Stimulated activated CD4-positive, alpha-beta T cell treated with anti-CD3 and anti-CD28 coated beads, Interleukin-15, amount 100 ng/mL, for 1 hour (primary cell): ENCODE measurements around the gene CLEC2L.
"Not testable (repeated sequence)": the region's sequence is repeated elsewhere in the genome, so short reads cannot be mapped to it uniquely, and the experiment has no call there.

Source experiments
- DNase-seq, 2 donors: peaks; one replicate each; pipeline ENCODE4 v3.0.0-alpha.2; 2020; ENCODE audit warnings: low read depth in 1 of 2, low spot score in 1 of 2

The CLEC2L gene

DNA sequence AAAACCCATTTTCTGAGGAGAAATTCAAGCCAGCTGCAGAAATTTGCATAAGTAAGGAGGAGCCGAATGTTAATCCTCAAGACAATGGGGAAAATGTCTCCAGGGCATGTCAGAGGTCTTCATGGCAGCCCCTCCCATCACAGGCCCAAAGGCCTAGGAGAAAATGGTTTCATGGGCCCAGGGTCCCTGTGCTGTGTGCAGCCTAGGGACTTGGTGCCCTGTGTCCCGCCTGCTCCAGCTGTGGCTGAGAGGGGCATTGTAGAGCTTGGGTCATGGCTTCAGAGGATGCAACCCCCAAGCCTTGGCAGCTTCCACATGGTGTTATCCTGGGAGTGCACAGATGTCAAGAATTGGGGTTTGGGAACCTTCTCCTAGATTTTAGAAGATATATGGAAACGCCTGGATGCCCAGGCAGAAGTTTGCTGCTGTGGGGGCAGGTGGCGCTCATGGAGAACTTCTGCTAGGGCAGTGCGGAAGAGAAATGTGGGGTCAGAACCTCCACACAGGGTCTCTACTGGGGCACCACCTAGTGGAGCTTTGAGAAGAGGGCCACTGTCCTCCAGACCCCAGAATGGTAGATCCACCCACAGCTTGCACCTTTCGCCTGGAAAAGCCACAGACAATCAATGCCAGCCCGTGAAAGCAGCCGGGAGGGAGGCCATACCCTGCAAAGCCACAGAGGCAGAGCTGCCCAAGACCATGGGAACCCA is 30.7 kb downstream of the CLEC2L start:
- not testable (repeated sequence) for DNase-seq

- DNase-seq = no peak
Measured at GRCh38 chr7:139557857-139558581, 34.5 kb downstream of the CLEC2L start.

DNA sequence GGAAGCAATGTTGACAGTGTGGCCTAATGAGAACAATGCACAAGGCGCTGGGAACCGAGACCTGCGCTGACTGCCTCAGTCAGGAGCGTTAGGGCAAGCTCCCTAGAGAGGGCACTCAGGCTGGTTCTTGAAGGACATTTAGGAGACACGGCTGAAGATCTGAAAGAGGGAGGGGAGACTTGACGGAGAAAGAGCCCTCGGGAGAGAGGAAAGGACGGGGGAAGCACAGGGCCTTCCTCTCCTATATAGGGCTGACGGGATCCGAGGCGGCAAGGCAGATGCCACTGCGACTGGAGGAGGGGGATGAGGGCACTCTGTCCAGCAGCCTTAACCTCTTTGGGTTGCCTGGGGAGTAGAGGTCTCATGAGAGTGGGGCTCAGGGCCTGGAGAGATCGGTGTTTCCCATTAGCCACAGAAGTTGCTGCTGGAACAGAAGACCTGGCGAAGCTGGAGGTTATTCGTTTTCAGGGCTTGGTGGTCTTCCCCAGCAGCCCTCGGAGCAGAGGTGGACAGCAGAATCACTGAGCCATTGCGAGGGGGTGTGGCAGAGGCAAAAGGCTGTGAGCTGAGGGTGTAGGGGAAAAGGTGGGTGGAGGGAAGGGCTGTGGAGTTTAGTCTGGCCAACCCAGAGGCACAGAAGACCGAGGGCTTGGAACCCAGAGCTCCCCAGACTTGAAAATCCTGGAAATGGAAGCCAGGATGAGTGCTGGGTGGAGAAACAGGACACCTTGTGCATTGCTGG is 36.0 kb downstream of the CLEC2L start:
- DNase-seq = no peak

DNA sequence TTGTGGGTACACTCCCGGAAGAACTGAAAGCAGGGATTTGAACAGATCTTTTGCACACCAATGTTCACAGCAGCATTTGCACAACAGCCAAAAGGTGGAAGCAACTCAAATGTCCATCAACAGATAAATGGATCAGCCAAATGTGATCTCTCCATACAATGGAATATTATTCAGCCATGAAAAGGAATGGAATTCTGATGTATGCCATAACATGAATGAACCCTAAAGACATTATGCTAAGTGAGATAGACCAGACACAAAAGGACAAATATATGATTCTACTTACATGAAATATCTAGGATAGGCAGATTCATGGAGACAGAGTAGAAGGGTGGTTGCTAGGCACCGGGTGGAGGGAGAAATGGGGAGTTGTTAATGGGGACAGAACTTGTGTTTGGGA is 36.7 kb downstream of the CLEC2L start:
- DNase-seq = no peak

- no peak for DNase-seq
Measured at GRCh38 chr7:139560678-139561077, 37.2 kb downstream of the CLEC2L start.

DNA sequence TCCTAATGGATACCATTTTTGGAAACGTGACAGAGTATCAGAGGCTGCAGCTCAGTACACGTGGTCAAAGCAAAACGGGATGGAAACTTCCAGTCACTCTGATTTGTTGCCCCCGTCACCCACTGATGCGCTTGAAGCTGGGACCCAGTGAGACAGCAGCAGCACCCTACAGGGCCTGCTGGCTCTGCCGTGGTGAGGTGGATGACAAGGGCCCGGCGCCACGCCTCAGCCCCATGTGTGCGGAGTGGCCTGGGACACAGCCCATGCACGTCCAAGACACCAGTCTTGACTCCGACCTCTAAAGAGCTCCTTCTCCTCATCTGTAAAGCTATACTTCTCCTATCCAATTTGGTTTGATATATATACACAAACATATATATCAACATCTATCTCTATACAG is 39.0 kb downstream of the CLEC2L start:
- DNase-seq = no peak

DNA sequence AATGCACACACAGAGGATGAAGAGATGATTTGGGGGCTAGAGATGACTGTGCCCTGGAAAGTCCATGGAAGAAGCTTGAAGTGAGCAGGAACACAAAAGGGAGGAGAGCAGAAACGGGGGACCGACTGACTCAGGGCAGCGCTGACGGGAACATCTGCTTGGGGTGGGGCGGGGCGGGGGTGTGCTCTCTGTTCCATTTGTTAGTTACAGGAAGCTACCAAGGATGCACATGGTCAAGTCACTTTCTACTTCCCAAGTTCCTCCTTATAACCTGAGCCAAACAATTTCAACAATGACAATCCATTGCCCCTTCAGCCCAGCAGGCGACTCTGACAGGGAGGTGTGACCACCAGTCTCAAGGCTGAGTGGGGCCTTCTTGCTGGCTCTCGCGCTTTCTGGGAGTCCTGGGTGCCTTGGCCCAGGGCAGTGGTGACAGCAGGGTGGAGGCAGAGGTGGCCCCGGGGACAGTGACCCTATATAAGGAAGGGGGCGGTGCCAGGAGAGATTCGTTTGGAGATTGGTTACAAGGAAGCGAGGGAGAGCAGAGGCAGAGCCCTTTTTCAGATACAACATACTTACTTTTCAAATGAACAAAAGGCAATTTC is 39.6 kb downstream of the CLEC2L start:
- DNase-seq = no peak

- no peak for DNase-seq
Measured at GRCh38 chr7:139563856-139564255, 40.4 kb downstream of the CLEC2L start.

DNA sequence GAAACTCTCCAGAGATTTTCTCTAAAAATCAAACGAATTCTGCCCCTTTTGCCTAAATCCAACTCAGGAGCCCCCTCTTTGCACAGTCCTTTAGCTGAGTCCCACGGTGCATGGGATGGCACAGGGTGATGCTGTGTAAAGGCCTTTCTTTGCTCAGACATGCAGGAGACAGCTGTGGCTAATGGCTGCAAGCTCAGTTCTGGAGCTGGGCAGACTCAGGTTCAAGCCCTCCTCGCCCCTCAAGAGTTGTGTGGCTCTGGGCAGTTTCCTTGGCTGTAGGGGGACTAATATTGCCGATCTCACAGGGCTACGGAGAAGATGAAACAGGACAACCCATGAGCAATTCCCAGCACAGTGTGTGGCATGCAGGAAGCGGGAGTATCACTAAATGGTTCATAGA is 42.6 kb downstream of the CLEC2L start:
- no peak for DNase-seq

DNA sequence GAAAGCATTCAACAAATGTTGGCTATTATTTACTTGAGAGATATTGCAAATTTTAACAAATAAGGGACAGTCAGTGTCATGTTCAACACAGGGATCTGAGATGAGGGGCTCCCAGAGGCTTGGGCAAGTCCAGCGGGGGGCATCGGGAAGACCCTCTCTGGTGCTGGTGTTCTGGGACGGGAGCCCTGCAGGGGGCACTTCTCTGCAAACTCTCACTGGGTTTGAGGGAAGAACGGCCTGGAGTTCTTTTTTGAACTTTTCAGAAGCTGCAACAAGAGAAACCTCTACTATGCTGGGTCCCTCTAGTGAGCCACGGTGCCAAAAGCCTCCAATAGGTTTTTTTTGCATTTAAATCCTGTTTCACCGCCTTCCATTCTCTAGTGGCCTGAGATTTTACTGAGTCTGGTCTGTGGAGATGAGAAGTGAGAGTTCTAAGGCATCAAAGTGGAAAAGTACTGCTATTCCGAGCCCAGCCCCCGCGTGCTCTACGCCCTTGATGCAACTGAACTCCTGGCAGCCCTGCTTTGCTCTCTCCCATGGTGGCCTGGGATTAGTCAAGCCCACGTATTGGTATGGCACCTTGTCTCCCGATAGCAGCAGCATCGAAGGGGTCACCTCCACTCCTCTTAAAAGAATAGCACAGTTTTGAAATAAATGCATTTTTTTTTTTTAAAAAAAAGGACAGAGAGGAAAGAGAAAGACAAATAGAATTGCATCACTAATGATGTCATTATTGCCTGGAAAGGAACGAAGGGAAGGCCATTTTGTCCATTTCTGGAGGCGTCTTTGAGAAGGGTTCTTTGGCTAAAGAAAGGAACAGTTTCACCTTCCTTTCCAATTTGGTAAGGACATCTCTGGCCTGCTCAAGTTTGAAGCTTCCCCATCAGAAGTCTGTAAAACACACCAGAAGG is 43.5 kb downstream of the CLEC2L start:
- no peak for DNase-seq

DNA sequence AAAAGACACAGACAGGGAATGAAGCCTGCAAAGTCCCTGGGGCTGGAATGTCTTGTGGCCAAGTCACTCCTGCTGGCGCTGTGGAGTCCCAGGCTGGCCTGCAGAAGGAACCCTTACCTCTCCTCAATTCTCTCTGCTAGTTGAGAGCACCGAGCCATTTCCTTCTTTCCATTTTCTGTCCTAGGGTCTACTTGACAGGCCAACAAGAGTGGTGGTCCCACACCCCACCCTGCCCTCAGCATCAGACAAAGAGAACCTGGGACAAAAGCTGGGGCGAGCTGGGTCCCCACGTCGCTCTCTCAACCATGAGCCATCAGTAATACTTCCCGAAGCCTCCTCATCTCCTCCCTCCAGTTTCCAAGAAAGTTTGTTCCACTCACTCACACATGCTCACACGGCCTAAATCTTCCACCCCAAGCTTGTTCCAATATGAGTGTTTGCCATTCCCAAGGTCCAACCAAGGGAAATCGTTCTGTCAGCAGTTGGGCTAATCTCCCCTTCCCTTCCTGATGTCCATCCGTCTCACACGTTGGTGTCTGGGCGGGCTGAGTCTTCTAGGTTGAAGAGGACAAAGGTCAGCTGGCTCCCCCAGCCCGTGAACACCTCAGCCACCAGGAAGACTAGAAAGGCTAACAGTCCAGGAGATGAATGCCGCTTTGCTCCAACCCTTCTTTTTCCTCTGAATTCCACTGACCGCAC is 44.3 kb downstream of the CLEC2L start:
- no peak for DNase-seq

DNA sequence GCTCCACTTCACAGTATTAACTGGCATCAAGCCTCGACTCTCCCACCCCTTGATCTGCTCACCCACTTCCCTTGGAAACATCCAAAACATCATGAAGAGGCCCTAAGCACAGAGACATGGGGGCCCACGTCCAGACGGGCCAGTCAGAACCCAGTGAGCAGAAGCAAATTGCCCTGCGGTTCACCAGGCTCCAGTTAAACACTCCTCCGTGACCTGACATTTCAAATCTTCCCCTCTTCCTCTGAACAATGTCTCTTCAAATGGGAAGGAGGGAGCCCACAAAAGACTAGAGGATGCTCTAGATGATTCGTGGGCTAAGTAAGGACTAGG is 44.8 kb downstream of the CLEC2L start:
- DNase-seq = no peak

DNA sequence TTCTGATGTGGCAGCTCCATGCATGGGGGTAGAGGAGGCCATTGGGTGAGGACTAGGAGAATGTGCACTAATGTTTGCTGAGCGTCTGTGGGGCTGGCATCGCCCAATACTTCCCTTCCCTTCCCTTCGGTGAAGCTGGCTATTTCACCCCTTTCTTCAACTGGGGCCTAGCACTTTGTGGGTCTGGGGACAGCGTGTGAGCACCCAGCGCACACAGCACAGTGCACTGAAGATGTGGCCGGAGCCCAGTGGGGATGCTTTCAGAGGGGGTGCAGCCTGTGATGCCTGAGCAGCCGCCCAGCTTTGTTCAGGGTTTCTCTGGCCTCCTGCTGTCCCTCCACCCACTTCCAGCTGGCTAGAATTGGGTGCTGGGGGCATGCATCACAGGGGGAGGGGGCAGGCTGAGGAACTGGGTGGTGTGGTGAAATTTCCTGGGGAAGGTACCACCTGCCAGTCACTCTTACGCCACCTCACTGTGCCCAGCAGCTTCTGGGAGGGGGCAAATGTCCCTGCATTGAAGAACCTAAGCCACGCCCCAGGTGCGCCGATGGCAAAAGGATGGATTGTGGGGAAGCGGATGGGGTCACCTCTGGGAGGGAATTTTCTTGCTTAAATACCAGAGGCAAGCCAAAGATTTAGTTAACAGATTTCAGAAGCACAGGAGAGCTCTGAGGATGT is 45.5 kb downstream of the CLEC2L start:
- DNase-seq = no peak

DNA sequence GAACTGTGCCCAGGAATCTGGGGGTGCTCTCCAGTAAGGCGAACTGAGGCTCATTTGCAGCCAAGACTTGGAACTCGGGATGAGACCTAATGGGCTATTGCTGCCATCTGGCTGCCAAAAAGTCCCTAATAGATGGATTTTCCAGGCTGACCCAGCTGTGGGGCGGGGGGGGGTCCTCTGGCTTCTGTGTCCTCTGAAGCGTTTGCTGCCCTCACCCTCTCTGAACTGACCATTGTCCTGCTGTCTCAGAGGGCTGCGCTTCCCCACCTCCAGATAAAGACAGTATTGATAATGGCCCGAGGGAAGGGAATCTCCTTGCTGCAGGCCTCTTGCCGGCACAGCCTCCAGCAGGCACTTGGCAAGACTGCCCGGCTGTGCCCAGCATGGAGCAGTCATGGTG is 46.6 kb downstream of the CLEC2L start:
- DNase-seq = no peak

DNA sequence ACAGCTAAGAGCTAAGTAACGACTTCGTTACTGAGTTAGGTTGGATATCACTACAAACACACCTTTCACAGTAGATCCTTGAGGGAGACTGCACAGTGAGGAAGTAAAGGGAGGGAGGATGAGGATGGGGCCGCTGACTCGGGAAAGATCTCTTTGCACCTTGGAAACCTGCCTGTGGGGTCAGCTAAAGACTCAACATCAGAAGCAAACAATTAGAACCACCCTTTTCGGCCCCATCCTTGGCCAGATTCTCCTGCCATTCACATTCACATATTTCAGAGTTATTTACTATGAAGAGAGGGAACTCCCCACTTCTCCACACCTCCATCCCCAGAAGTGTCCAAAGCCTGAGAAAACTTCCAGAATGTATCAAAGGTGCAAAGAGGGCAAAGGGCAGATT is 47.1 kb downstream of the CLEC2L start:
- no peak for DNase-seq

DNA sequence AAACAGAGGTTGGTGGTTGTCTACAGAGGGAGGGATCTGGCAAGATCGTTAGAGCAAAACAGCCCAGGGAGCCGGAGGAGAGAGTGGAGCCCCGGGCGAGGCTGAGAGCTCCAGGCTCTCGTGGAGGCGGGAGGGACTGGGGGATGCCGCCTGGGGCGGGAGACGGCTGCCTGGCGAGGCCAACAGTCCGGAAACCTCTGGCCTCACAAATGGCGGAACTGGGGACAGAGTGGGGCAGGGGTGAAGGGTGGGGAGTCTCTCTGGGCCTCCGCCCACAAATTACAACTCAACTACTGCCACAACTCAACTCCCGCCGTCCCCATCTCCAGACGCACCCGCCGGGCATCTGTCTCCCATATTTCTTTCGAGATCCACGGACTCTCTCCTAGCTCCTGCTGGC is 47.7 kb downstream of the CLEC2L start:
- DNase-seq = no peak

- DNase-seq = no peak
Measured at GRCh38 chr7:139571651-139572050, 48.2 kb downstream of the CLEC2L start.

DNA sequence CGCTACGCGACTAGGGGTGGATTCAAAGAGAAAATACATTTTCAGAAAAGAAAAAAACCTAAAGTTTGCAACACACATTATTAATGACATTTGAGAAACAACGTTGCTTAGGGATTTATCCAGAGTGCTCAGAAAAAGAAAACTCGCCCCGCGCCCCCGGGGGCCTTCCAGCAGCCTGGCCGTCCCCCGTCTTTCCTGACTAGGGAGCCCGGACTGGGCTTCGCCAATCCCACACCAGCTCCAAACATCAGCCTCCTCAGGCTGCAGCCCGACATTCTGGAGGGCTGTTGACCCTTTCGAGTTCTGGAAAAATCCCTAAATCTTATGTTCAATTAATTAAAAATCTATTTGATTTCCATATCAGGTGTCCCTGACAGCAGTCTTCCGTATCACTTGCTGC is 48.6 kb downstream of the CLEC2L start:
- DNase-seq = no peak

DNA sequence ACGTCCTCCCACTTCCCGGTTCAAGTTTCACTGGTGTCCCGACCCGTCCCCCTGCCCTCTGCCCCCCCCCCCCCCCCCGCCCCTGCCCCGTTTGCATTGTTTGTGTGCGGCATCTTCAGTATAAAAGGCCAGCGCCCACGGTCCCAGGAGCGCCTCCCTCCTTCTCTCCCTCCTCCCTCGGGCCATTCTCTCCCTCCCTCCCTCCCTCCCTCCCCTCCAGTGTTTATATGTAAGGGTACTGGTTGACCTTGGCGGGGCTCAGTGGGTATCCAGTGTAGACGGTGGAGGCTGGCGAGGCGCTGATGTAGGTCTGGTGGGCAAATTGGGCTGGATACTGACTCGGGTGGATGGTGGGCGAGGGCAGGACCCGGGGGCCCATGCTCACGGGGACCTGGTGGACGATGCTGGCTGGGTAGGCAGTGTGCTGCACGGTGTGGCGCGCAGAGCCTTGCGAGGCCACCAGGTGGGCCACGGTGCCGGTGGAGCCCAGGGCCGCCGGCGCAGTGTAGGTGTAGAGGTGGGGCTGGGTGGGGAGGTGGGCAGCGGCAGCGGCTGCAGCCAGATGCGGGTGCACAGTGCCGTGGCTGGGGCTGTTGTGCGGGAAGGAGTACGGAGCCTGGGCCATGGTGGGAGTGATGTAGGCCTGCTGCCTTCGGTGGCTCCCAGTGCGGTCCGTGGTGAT is 49.4 kb downstream of the CLEC2L start:
- DNase-seq = no peak
